HG03442 (cell line): ENCODE measurements around the gene TSSK6.

Source experiments
- ATAC-seq: cut with Tn5 transposase; IDR thresholded peaks from one replicate; pipeline ENCODE4 v1.9.1; 2021; ENCODE audit warnings: mild to moderate bottlenecking, moderate library complexity; ENCODE audit not compliant: unreplicated experiment

The TSSK6 gene

GRCh38 chr19:19507354-19507753 lies 8.0 kb downstream of the TSSK6 start:
- ATAC-seq = no peak

DNA sequence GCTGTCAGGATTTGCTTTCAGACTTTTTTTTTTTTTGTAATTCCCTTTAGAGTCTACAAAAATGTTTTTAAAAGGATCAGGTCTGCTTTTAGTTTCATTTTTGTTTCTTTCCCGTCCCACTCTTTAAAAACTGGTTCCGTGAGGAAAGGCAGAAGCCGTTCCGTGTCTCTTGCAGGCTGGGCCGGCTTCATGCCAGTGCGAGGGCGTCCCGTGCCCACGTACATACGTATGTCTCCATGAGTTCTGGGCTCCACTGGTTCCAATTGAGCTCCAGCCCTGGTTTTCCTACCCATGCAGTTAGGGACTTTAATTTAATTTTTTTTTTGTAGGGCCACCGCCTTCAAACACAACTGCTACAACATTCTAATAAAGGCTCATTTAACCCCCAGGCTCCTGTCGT lies 8.8 kb downstream of the TSSK6 start:
- no peak for ATAC-seq

DNA sequence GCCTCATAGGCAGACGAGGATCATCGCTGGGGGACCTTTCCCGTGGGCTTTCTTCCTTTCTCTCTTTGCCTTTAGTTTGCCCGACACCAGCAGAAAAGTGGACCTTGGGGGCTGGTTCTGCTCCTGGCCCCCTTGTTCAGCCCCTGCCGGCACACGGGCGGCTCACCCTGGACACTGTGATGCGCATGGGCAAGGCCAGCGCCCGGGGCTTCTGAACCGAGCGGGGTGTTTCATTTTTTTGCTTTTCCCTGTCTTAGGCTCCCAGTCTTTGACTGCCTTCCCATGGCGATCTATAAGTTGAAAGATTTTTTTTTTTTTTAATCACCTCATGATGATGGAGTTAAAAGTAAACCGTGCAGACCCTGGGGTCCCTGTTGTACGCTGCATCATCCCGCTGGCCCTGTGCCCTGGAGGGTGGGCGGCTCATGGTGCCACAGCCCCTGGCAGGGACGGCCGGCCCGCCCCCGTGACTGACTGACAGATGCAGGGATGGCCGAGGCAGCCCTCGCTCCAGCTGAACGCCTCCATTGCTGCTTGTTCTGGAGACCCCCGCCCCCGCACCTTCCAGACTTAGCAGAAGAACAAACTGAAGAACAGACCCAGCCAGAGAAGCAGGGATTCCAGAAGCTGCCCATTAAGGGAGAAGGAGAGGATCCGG lies 9.6 kb downstream of the TSSK6 start:
- ATAC-seq = no peak

DNA sequence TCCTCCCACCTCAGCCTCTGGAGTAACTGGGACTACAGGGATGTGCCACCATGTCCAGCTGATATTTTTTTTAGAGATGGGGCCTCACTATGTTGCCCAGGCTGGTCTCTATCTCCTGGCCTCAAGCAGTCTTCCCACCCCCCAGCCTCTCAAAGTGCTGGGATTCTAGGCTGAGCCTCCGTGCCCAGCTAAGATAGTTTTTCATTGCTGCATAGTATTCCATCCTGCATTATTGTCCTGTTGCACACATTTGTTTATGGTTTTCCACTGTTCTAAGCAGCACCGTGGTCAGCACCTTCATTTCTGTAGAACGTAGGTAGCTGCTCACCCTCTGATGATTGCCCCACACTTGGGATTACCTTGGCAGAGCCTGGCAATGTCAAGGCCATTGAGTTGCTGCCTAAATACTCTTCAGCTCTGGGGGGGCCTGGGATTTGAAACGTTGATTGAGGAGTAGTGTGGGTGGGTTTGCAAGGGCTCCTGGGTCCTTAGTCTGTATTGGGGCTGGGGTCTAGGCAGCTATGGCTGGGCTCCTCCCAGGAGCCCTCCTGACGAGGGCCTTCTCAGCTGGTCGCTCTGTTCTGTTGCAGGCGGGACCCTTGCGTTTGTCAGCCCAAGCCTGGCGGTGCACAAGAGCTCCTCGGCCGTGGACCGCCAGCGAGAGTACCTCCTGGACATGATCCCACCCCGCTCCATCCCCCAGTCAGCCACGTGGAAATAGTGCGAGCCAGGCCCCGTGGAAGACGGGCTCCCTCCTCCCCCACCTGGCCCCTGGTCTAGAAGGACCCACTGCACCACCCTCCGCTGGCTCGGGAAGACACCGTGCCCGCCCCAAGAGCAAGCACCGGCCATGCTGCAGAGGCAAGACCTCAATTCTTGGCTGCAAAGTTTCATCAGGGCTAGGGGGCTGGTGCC lies 10.3 kb downstream of the TSSK6 start:
- no peak for ATAC-seq

DNA sequence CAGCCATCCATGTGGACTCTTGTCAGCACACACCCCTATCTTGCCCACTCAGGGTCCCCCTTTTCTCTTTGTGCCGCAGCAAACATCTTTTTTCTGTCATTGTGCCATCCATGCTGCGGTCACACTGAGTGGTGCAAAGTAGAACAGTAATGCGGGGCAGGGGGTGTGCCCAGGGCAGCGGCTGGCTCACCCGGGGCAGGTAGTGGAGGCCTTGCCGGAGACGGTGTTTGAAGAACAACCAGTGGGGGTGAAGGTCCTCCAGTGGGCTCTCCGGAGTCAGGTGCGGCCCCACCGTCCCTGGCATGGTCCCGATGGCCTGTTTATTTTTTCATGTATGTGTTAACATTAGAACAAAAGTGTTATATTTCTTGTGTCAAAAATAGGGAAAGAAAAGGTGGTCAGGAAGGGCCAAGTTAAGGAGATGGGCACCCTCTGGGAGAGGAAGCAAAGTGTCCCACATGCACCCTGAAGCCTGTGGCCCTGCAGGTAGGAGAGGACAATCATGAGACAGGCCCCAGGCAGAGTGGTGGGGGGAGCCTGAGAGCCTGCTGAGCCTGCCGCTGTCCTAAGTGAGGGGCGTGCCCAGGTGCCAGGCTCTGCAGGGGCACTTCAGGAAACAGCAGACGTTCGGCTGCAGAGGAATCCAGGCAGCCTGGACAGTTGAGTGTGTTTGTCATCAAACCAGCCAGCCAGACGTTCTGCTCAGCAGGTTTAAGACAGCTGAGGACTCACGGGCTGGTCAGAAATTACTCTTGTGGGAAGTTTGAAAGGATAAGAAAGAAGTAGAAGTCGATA lies 12.3 kb downstream of the TSSK6 start:
- no peak for ATAC-seq

DNA sequence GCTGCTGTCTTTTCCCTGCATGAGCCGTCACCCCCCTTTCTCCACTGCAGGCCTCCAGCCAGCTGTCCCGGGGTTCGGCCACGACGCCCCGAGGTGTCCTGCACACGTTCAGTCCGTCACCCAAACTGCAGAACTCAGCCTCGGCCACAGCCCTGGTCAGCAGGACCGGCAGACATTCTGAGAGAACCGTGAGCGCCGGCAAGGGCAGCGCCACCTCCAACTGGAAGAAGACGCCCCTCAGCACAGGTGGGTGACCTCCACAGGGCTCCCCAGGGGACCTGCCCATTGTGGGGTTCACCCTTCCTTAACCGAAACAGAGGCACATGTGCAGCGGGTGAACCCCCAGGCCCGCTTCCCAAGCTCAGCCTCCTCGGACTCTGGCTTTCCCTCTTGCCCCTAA lies 13.1 kb downstream of the TSSK6 start:
- no peak for ATAC-seq

GRCh38 chr19:19501798-19502197 lies 13.6 kb downstream of the TSSK6 start:
- no peak for ATAC-seq

DNA sequence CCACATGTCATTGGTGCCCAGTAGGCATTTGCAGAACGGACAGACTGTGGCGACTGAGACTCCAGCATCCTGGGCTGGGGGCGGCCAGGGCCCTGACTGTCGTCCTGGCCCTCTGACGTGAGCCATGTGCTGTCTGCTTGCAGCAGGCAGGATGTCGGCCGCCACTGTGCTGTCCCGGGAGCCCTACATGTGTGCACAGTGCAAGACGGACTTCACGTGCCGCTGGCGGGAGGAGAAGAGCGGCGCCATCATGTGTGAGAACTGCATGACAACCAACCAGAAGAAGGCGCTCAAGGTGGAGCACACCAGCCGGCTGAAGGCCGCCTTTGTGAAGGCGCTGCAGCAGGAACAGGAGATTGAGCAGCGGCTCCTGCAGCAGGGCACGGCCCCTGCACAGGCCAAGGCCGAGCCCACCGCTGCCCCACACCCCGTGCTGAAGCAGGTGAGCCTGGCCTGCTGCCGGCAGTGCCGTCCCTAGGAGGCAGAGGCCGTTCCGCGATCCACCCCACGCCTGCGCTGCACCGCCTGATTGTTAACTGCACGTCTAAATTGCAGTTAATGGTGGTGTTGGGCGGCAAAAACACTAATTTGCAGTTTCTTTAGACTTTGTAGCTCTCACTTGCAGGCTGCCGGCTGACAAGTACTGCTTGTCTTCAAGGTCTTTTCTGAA lies 14.2 kb downstream of the TSSK6 start:
- ATAC-seq = no peak

GRCh38 chr19:19499272-19499995 lies 15.9 kb downstream of the TSSK6 start:
- no peak for ATAC-seq

DNA sequence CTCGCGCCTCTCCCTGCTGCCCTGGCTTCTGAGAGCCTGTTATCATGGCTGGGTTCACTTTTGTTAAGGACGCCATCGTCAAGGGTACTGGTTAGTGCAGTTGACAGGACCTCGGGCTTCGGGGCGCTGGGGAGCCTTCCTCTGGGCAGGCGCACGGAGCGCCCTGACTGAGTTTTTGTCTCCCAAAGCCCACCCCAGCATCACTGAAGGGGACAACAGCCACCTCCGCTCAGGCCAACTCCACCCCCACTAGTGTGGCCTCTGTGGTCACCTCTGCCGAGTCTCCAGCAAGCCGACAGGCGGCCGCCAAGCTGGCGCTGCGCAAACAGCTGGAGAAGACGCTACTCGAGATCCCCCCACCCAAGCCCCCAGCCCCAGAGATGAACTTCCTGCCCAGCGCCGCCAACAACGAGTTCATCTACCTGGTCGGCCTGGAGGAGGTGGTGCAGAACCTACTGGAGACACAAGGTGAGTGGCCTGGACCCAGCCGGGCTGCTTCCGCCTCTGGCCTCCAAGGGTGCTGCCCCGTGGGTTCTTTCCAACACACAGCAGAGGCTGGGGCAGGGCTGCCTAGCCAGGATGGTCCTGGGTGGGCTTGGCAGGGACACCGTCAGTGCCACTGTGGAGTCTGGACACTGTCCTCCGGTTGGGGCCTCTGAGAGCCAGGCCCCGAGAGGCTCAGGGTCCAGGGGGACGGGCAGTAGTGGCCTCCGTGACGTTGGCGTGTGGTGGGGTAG lies 16.9 kb downstream of the TSSK6 start:
- ATAC-seq = no peak

DNA sequence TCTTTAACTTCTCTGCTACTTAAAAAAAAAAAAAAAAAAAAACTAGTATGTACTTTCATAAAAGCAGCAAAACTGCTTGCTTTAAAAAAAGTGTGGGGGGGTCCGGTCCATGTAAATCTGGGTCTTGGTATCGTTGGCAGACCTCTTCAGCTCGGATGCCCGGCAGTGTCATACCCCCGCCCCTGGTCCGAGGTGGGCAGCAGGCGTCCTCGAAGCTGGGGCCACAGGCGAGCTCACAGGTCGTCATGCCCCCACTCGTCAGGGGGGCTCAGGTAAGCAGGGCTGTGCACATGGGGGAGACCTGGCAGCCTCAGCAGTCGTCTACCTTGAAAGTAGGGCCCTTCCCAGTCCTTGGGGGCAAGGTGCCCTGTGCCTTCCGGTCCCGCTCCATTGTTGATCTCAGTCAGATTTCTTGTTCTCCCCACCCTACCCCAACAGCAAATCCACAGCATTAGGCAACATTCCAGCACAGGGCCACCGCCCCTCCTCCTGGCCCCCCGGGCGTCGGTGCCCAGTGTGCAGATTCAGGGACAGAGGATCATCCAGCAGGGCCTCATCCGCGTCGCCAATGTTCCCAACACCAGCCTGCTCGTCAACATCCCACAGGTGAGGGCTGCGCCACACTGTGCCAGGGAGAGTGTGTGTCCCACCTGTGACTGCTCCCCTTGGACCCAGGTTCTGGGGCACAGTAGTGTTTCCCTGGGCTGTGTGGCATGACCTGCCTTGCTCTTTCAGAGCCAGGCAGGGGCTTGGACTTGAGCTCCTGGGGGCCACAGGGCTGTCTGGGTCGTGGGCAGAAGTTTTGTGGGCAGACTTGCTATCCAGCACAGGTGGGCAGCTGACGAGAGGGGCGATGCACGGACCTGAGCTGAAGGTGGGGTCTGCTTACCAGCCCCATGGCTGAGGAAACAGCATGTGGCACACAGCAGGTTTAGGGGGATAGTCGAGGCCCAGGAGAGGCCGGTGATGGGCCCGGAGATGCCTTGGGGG lies 19.4 kb downstream of the TSSK6 start:
- no peak for ATAC-seq

DNA sequence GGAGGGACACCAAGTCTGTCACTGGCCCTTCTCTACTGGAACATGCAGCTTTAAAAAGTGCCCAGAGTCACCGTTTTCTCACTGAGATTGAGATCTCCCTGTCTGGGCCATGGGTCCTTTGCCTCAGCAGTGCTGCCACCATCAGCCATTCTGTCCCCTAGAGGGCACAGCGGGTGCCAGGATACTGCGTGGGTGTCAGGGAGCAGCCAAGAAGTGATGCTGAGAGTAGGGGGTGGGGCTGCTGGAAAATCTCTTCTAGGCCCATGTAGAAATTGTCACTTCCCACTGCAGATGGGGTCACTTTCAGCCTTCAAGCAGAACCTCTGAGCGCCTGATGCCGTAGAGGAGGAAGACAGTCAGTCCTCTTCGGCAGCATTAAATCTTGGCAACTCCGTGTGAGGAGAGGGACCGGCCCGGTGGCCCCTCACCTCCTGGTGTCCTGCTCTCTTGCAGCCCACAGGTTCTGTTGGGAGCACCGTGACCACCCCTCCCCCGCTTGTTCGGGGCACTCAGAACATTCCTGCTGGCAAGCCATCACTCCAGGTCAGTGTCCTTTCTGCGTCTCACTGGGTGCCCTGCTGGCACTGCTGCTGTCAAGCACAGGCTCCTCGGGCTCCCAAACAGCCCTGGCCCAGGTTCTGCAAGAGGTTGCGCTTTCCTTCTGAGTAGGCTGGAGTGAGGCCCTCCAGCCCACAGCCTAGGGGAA lies 21.4 kb downstream of the TSSK6 start:
- ATAC-seq = no peak

DNA sequence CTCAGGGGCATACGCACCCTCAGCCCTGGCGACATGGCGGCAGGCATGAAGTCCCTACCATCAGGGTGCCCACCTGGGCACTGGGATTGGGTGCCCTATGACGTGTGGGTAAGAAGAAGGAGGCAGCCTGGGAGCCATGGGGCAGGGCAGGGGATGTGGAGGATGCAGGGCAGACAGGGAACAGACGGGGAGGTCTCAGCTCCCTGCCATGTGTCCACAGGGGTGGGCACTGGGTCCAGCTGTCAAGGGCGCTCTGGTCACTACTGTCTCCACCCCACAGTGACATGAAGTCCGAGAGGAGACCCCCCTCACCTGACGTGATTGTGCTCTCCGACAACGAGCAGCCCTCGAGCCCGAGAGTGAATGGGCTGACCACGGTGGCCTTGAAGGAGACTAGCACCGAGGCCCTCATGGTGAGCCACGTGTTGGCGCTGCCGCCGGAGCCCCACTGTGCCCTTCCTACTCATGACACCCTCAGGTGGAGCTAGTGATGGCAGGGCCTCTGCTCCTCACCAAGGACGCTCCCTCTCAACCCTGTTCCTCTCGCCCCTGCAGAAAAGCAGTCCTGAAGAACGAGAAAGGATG lies 23.2 kb downstream of the TSSK6 start:
- no peak for ATAC-seq

- no peak for ATAC-seq
Observed at GRCh38 chr19:19491321-19492025, 23.9 kb downstream of the TSSK6 start.

DNA sequence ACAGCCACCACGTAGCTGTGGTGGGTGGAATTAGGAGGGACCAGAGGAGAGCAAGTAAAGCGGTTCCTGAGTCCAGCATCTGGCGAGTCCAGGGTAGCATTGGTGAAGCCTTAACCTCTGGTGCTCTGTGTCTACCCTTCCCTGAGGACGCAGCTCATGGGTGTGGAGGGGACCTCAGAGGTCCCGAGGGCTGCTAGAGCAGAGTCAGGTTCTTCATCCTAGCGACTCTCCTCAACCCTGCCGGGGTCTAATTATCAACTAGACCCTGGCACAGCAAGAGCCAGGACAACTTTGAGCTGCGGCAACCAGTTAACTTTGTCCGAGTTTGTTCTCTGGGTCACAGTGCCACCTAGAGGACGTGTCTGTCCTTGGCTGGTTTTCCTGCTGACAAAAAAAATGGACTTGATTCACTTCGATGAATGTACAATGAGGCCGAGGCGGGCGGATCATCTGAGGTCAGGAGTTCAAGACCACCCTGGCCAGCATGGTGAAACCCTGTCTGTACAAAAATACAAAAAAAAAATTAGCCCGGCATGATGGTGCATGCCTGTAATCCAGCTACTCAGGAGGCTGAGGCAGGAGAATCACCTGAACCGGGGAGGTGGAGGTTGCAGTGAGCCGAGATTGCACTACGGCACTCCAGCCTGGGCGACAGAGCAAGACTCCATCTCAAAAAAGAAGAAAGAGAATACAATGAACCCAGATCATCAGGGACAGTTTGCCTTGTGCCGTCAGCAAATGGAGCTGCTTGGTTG lies 25.0 kb downstream of the TSSK6 start:
- ATAC-seq = no peak

- ATAC-seq = no peak
Observed at GRCh38 chr19:19489804-19490204, 25.5 kb downstream of the TSSK6 start.
